Activated T-cell treated with anti-CD3 and anti-CD28 coated beads, Interleukin-2, amount 50 U/mL, for 72 hours (primary cell): Measurements from ENCODE around the gene NKAPD1. TPM values are rescaled to one million over a fixed set of nuclear protein-coding genes. Genes with fewer than 3 reads are reported as not detected.
A peak's percentile ranks its signal among the peaks of the same experiment; 100 is the strongest.
"Not testable (repeated sequence)": the region's sequence is repeated elsewhere in the genome, so short reads cannot be mapped to it uniquely, and the experiment has no call there.

Source experiments
- ATAC-seq, 2 donors: fragments of 150-1000 bp; cut with Tn5 transposase; replicated peaks in 1 of 2; 2 replicates each; pipeline ENCODE4 v1.10.0; 2021; ENCODE audit warnings: moderate library complexity in 2 of 2, mild to moderate bottlenecking in 1 of 2
- DNase-seq, 2 donors: peaks; one replicate each; pipeline ENCODE4 v3.0.0; 2021 to 2022; ENCODE audit warnings: mixed read lengths in 1 of 2
- H3K27ac Mint-ChIP-seq: one replicate; pipeline ENCODE4 v1.8.0; 2022; ENCODE audit warnings: mild to moderate bottlenecking, moderate library complexity, mixed read lengths
- H3K27me3 Mint-ChIP-seq: one replicate; pipeline ENCODE4 v1.8.0; 2022; ENCODE audit warnings: low read depth, mixed read lengths
- H3K36me3 Mint-ChIP-seq, 2 donors: one replicate each; pipeline ENCODE4 v1.8.0; 2022; ENCODE audit warnings: mixed read lengths in 2 of 2, mild to moderate bottlenecking in 1 of 2; ENCODE audit not compliant: insufficient read depth in 2 of 2
- H3K4me1 Mint-ChIP-seq: one replicate; pipeline ENCODE4 v1.8.0; 2022; ENCODE audit warnings: low read depth, mixed read lengths
- H3K4me3 Mint-ChIP-seq, 2 donors: one replicate each; pipeline ENCODE4 v1.8.0; 2022; ENCODE audit warnings: mild to moderate bottlenecking in 2 of 2, mixed read lengths in 2 of 2, moderate library complexity in 2 of 2
- H3K9me3 Mint-ChIP-seq, 2 donors: one replicate each; pipeline ENCODE4 v1.8.0; 2022; ENCODE audit warnings: mixed read lengths in 2 of 2
- total RNA-seq, 2 donors: library from RNA; stranded (reverse); gene quantifications; one replicate each; pipeline ENCODE4 v1.2.3, GENCODE V29; 2022

NKAPD1 gene, protein sequence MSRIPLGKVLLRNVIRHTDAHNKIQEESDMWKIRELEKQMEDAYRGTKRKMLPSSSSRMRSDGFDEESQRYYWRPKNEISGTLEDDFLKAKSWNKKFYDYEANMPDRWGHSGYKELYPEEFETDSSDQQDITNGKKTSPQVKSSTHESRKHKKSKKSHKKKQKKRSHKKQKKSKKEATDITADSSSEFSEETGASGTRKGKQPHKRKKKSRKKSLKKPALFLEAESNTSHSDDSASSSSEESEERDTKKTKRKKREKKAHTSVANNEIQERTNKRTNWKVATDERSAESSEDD
- total RNA-seq: 10 to 100 TPM; 23.7 to 28.7 TPM

GRCh38 chr11:112073941-112074811 lies at the start of gene NKAPD1, which contains the start of gene PIH1D2:
Gene NKAPD1, plus strand, starts transcription at chr11:112074299. Its CDS starts 1,276 bp downstream, at chr11:112075575.
Gene PIH1D2, minus strand, starts transcription at chr11:112074017. Its CDS starts 843 bp downstream, at chr11:112073174.
- DNase-seq (peak; percentile 81 to 82), ATAC-seq (peak; percentile 93 to 94)
- Mint-ChIP-seq H3K27ac (peak within 1 kb of the TSS; percentile 97), H3K4me3 (peak within 1 kb of the TSS; percentile 92 to 93), H3K9me3 (no peaks in the 10 kb centered on the region), H3K27me3 (peaks cover 9% of the 10 kb centered on the region), H3K4me1 (peaks cover 31% of the 10 kb centered on the region), H3K36me3 (peaks cover 4 to 9% of the 10 kb centered on the region in 2 donors)

DNA sequence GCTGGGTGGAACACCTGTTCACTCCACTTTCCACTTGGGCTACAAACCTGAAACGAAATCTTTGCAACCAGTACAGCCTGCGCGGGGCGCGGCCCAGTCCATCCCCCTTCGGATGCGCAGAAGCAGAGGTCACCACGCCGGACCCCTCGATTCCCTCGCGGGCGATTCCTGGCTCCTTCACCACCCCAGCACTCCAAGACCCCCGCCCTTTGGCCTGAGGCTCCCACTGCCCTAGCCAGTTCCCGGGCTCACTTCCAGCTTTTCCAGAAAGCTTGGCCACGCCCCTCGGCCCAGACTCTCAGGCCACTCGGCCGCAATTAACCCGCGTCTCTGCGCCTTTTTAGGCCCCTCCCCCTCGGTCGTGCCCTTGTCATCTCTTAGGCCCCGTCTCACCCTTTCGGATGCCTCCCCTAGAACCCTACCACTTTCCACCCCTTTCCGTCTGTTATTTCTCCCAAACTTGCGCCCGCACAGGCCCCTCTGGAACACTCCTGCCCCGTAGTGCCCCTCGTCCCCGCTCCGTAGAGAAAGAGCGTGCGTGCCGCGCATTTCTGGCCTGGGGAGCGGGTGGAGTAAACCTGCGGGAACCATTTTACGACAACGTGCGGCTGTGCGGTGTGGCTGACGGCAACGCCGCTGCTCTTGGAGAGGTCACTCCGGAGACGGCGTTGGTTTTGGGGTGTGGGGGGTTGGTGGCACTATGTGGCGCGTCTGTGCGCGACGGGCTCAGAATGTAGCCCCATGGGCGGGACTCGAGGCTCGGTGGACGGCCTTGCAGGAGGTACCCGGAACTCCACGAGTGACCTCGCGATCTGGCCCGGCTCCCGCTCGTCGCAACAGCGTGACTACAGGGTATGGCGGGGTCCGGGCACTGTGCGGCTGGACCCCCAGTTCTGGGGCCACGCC lies 49.1 kb upstream of the NKAPD1 start, which contains the start of gene DLAT:
Gene DLAT, plus strand, starts transcription at position 636 of the 906 bp plus-strand sequence. Its CDS starts 65 bp downstream, at position 701.
- peaks cover 0 to 8% of the 10 kb centered on the region in 2 donors for H3K36me3 Mint-ChIP-seq
- H3K9me3 Mint-ChIP-seq: no peaks in the 10 kb centered on the region
- H3K4me3 Mint-ChIP-seq: peak within 1 kb of the TSS; percentile 99 to 100
- ATAC-seq (peak; percentile 91 to 93), DNase-seq (peak; percentile 86 to 92)
- H3K27ac Mint-ChIP-seq: peak within 1 kb of the TSS; percentile 98
- H3K4me1 Mint-ChIP-seq: peaks cover 15% of the 10 kb centered on the region
- H3K27me3 Mint-ChIP-seq: no peaks in the 10 kb centered on the region

GRCh38 chr11:112025707-112026106 lies 48.4 kb upstream of the NKAPD1 start:
- peak overlapping the region; percentile 86 for H3K27ac Mint-ChIP-seq
- H3K27me3 Mint-ChIP-seq: no peaks in the 10 kb centered on the region
- no peaks in the 10 kb centered on the region for H3K9me3 Mint-ChIP-seq
- DNase-seq: no peak
- H3K36me3 Mint-ChIP-seq: peaks cover 0 to 8% of the 10 kb centered on the region in 2 donors
- peak overlapping the region; percentile 99 to 100 for H3K4me3 Mint-ChIP-seq
- H3K4me1 Mint-ChIP-seq: peaks cover 18% of the 10 kb centered on the region
- no peak for ATAC-seq

DNA sequence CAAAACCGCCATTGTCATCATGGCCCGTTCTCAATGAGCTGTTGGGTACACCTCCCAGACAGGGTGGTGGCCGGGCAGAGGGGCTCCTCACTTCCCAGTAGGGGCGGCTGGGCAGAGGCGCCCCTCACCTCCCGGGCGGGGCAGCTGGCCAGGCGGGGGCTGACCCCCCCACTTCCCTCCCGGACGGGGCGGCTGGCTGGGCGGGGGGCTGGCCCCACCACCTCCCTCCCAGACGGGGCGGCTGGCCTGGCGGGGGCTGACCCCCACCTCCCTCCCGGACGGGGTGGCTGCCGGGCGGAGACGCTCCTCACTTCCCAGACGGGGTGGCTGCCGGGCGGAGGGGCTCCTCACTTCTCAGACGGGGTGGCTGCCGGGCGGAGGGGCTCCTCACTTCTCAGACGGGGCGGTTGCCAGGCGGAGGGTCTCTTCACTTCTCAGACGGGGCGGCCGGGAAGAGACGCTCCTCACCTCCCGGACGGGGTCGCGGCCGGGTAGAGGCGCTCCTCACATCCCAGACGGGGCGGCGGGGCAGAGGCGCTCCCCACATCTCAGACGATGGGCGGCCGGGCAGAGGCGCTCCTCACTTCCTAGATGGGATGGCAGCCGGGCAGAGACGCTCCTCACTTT lies 47.2 kb upstream of the NKAPD1 start:
- not testable (repeated sequence) for ATAC-seq, H3K27me3 Mint-ChIP-seq, H3K9me3 Mint-ChIP-seq, DNase-seq, H3K36me3 Mint-ChIP-seq, H3K27ac Mint-ChIP-seq, H3K4me3 Mint-ChIP-seq
- H3K4me1 Mint-ChIP-seq: peaks cover 18% of the 10 kb centered on the region

GRCh38 chr11:112029460-112029859 lies 44.6 kb upstream of the NKAPD1 start:
- Mint-ChIP-seq H3K36me3 (peaks cover 0 to 8% of the 10 kb centered on the region in 2 donors), H3K27me3 (no peaks in the 10 kb centered on the region), H3K27ac (no peak overlapping the region), H3K4me1 (peaks cover 4% of the 10 kb centered on the region), H3K9me3 (no peaks in the 10 kb centered on the region), H3K4me3 (no peak overlapping the region)
- ATAC-seq (no peak), DNase-seq (no peak)

DNA sequence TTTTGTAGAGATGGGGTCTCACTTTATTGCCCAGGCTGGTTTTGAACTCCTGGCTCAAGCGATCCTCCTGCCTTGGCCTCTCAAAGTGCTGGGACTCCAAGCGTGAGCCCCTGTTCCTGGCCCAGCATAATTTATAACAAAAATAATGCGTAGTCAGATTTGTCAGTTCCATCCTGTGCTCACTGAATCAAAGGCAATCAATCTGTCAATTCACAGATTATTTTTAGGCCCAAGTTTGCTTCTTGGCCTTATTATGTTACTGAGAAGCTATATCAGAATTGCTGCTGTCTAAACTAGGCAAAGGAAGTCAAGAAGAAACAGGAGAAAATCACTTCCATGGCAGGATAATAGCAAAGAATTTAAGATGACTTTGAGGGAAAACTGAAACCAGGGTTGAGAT lies 40.2 kb upstream of the NKAPD1 start:
- Mint-ChIP-seq H3K36me3 (peaks cover 0 to 12% of the 10 kb centered on the region in 2 donors), H3K27ac (no peak overlapping the region), H3K4me3 (no peak overlapping the region), H3K9me3 (no peaks in the 10 kb centered on the region), H3K27me3 (no peaks in the 10 kb centered on the region), H3K4me1 (peaks cover 4% of the 10 kb centered on the region)
- ATAC-seq (no peak), DNase-seq (no peak)

GRCh38 chr11:112037527-112037926 lies 36.6 kb upstream of the NKAPD1 start:
- H3K36me3 Mint-ChIP-seq: peaks cover 2 to 16% of the 10 kb centered on the region in 2 donors

DNA sequence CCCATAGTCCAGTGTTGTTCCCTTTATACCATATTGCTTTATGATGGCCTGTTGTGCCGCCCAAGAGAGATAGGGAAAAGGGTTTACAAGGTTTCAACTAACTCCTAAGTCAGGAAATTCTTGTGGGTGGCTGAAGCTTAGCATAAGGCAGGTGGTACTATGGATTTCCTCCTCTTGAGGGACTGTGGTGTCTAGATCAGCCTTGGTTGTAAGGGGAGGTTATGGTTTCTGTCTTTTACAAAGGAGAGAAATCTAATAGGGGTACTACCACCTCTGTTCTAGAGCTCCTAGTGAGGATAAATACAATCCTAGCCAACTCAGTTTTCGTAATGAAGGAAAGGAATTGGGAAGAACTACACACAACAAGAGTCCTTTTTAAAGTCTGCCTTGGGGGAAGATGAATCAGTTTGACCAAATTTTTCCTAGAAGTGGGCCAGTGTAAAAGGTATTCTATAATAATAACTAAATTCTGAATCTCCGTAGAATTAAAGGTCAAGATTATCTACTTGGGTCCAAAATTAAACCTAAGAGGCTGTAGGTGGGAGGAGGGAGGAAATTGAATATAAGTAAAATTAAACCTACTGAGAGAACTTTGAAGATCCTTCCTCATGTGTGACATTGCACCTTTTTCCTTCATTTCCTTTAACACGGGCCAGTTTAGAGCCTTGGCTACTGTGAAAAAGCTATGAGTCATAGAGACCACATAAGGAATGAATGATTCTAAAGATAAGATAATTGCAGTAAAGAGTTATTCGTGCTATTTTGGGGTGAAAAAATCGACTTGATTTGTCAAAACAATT lies 31.7 kb upstream of the NKAPD1 start:
- Mint-ChIP-seq H3K27me3 (no peaks in the 10 kb centered on the region), H3K27ac (peak overlapping the region; percentile 60), H3K36me3 (peaks cover 8 to 29% of the 10 kb centered on the region in 2 donors), H3K4me3 (no peak overlapping the region), H3K4me1 (peaks cover 19% of the 10 kb centered on the region), H3K9me3 (no peaks in the 10 kb centered on the region)
- DNase-seq: no peak
- no peak for ATAC-seq

More at GRCh38 chr11:112037527-112037926, 36.6 kb upstream of the NKAPD1 start:
- H3K9me3 Mint-ChIP-seq: no peaks in the 10 kb centered on the region
- no peak for DNase-seq
- peak overlapping the region; percentile 19 for H3K27ac Mint-ChIP-seq
- ATAC-seq: no peak
- no peaks in the 10 kb centered on the region for H3K27me3 Mint-ChIP-seq
- no peak overlapping the region for H3K4me3 Mint-ChIP-seq
- peaks cover 14% of the 10 kb centered on the region for H3K4me1 Mint-ChIP-seq

DNA sequence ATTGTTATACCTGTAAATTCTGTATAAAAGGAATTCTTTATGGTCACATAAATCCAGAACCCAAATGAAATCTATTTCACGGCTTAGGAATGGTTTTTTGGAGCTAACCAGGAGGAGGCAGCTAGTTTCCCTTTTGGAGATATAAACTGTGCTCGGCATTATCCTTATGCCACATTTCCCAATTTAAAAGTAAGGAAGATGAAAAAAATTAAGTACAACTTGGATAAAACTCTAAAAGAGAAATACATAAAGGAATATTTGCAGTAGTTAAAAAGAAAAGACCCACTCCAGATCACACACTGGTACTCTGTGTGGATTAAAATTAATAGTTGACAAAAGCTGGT lies 31.2 kb upstream of the NKAPD1 start:
- Mint-ChIP-seq H3K4me1 (peaks cover 19% of the 10 kb centered on the region), H3K27me3 (no peaks in the 10 kb centered on the region), H3K27ac (no peak overlapping the region), H3K4me3 (no peak overlapping the region), H3K9me3 (no peaks in the 10 kb centered on the region), H3K36me3 (peaks cover 8 to 32% of the 10 kb centered on the region in 2 donors)
- ATAC-seq (no peak), DNase-seq (no peak)

- no peaks in the 10 kb centered on the region for H3K27me3 Mint-ChIP-seq
- H3K4me3 Mint-ChIP-seq: no peak overlapping the region
- no peak for DNase-seq
- no peaks in the 10 kb centered on the region for H3K9me3 Mint-ChIP-seq
- no peak overlapping the region for H3K27ac Mint-ChIP-seq
- peaks cover 34% of the 10 kb centered on the region for H3K4me1 Mint-ChIP-seq
- ATAC-seq: no peak
- H3K36me3 Mint-ChIP-seq: peaks cover 12 to 42% of the 10 kb centered on the region in 2 donors
Observed at GRCh38 chr11:112044961-112045360, 29.1 kb upstream of the NKAPD1 start.

GRCh38 chr11:112046647-112047046 lies 27.5 kb upstream of the NKAPD1 start:
- DNase-seq, H3K27ac Mint-ChIP-seq, H3K27me3 Mint-ChIP-seq, H3K9me3 Mint-ChIP-seq, ATAC-seq, H3K4me3 Mint-ChIP-seq: not testable (repeated sequence)
- Mint-ChIP-seq H3K36me3 (peaks cover 10 to 51% of the 10 kb centered on the region in 2 donors), H3K4me1 (peaks cover 35% of the 10 kb centered on the region)
